Endodermal cell (in vitro differentiated cells): ENCODE results near the gene DNAH1. TPM values are rescaled to one million over a fixed set of nuclear protein-coding genes. Genes with fewer than 3 reads are reported as not detected.
A peak's percentile ranks its signal among the peaks of the same experiment; 100 is the strongest.

Experiments
- DNase-seq: peaks from one replicate; pipeline ENCODE4 v3.0.0-alpha.2; 2017
- H3K27ac ChIP-seq: 2 replicates; pipeline ENCODE4 v1.5.1; 2013; ENCODE audit warnings: mild to moderate bottlenecking, low read depth, low read length, moderate library complexity
- H3K27me3 ChIP-seq: 2 replicates; pipeline ENCODE4 v1.6.1; 2013; ENCODE audit warnings: mild to moderate bottlenecking, low read length, moderate library complexity; ENCODE audit not compliant: insufficient read depth, control insufficient read depth, poor library complexity, severe bottlenecking
- H3K36me3 ChIP-seq: 2 replicates; pipeline ENCODE4 v1.7.0; 2013; ENCODE audit warnings: mild to moderate bottlenecking, low read length, moderate library complexity; ENCODE audit not compliant: control insufficient read depth, insufficient read depth
- H3K4me1 ChIP-seq: one replicate; pipeline ENCODE4 v1.7.0; 2013; ENCODE audit warnings: low read length; ENCODE audit not compliant: control insufficient read depth, insufficient read depth
- H3K4me3 ChIP-seq: 2 replicates; pipeline ENCODE4 v1.5.1; 2013; ENCODE audit warnings: mild to moderate bottlenecking, low read length, moderate library complexity
- H3K9ac ChIP-seq: 2 replicates; pipeline ENCODE4 v1.6.1; 2013; ENCODE audit warnings: mild to moderate bottlenecking, low read length, moderate library complexity; ENCODE audit not compliant: poor library complexity, severe bottlenecking; ENCODE audit errors: extremely low read depth
- H3K9me3 ChIP-seq: 2 replicates; pipeline ENCODE4 v1.6.1; 2013; ENCODE audit warnings: mild to moderate bottlenecking, low read length, moderate library complexity; ENCODE audit not compliant: control insufficient read depth
- H3K27ac Mint-ChIP-seq: 2 replicates; pipeline ENCODE4 v1.8.0; 2020; ENCODE audit warnings: mixed read lengths
- H3K27me3 Mint-ChIP-seq: 2 replicates; pipeline ENCODE4 v1.8.0; 2021; ENCODE audit warnings: mild to moderate bottlenecking, mixed read lengths; ENCODE audit not compliant: insufficient read depth
- H3K36me3 Mint-ChIP-seq: 2 replicates; pipeline ENCODE4 v1.8.0; 2020; ENCODE audit warnings: low read depth, mixed read lengths
- H3K4me1 Mint-ChIP-seq: 2 replicates; pipeline ENCODE4 v1.8.0; 2020; ENCODE audit warnings: mixed read lengths
- H3K4me3 Mint-ChIP-seq: 2 replicates; pipeline ENCODE4 v1.8.0; 2020; ENCODE audit warnings: mild to moderate bottlenecking, moderate library complexity, mixed read lengths
- H3K9me3 Mint-ChIP-seq: 2 replicates; pipeline ENCODE4 v1.8.0; 2020; ENCODE audit warnings: mild to moderate bottlenecking, mixed read lengths
- WGBS, 2 experiments: methylation state at CpG; one replicate each; pipeline versions ENCODE4 v1.1.5 to v1.1.7; 2013; ENCODE audit warnings: missing lambda C conversion rate in 2 of 2, mixed read lengths in 1 of 2; ENCODE audit not compliant: insufficient coverage in 1 of 2, insufficient read length in 1 of 2; 5-methylcytosine and 5-hydroxymethylcytosine counted together
- total RNA-seq, 2 donors: library from RNA; stranded (reverse); fragmentation: NEBNext Ultra II Directional in 1 of 2; extraction: Animal tissue kit (Norgen Biotek cat#: 25700) in 1 of 2; gene quantifications; 2 replicates in 1 of 2; 3 replicates in 1 of 2; pipeline ENCODE4 v1.2.1, GENCODE V29; 2021
- TF ChIP-seq, protein P1 (sequence below): fragments of 200-600 bp; sonication (generic); conservative IDR thresholded peaks from 2 replicates; pipeline ENCODE4 v1.5.0; 2021; ENCODE audit warnings: antibody characterized with exemption, mild to moderate bottlenecking

DNAH1 gene
- total RNA-seq, 2 donors from 2014 or later = 4.9 to 5.5 TPM

DNA sequence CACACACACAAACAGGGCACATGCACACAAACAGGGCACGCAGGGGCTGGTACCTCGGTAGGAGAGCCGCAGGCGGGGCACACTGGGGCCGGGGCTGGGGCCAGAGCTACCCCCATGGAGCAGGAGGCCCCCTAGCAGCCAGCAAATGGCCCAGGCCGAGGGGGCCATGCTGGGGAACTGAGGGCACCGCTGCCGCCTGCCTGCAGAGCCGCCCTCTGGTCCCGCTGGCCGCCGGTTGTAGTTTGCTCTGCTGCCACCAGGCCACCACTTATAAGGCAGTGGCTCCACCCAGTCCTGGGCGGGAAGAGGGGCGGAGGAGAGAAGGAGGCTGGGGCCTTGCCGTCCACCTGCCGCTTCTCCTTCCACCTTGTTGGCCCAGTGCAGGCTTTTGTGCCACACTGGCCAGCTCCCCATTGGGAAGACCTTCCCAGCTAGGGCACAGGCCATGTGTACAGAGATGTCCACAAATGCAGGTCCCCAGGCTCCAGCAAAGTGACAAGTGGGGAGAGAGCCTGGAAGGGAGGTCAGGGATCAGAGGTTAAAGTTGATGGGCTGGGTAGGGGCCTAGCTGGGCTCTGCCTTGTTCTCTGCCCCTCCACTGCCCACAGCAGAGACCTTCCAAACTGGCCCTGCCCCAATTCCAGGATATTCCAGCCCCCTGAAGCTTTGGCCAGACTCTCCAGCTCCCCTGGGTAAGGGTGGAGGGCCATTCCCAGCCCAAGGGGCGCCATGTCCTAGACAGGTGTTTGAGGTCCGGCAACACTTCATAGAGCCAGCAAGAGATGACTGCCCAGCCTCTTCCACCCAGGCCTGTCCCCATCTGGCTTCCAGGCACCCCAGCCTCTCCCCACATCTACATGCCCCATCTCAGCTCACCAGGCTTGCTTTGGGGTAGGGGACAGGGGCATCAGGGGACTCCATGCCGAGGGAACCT, 129.0 kb downstream of the DNAH1 start, which contains the start of gene SEMA3G:
SEMA3G (minus strand) TSS at position 244 of the 934 bp plus-strand sequence; CDS start at position 168, 76 bp downstream.
- no peaks in the 10 kb centered on the region for H3K9me3 Mint-ChIP-seq
- peaks cover 2% of the 10 kb centered on the region for H3K4me1 ChIP-seq
- no peaks in the 10 kb centered on the region for H3K9me3 ChIP-seq
- no peaks in the 10 kb centered on the region for H3K27me3 ChIP-seq
- no peak within 1 kb of the TSS for H3K27ac Mint-ChIP-seq
- peaks cover 5% of the 10 kb centered on the region for H3K4me1 Mint-ChIP-seq
- H3K27ac ChIP-seq = no peak within 1 kb of the TSS
- H3K36me3 ChIP-seq = no peaks in the 10 kb centered on the region
- no peak within 1 kb of the TSS for H3K9ac ChIP-seq
- no peak within 1 kb of the TSS for H3K4me3 ChIP-seq
- H3K4me3 Mint-ChIP-seq = peak within 1 kb of the TSS; percentile 46
- 44% methylated on average over 7 to 19 of the region's 19 CpGs for WGBS, 2 experiments
- peak; percentile 96 for DNase-seq
- no peaks in the 10 kb centered on the region for H3K36me3 Mint-ChIP-seq
- TF ChIP-seq, protein P1, sequence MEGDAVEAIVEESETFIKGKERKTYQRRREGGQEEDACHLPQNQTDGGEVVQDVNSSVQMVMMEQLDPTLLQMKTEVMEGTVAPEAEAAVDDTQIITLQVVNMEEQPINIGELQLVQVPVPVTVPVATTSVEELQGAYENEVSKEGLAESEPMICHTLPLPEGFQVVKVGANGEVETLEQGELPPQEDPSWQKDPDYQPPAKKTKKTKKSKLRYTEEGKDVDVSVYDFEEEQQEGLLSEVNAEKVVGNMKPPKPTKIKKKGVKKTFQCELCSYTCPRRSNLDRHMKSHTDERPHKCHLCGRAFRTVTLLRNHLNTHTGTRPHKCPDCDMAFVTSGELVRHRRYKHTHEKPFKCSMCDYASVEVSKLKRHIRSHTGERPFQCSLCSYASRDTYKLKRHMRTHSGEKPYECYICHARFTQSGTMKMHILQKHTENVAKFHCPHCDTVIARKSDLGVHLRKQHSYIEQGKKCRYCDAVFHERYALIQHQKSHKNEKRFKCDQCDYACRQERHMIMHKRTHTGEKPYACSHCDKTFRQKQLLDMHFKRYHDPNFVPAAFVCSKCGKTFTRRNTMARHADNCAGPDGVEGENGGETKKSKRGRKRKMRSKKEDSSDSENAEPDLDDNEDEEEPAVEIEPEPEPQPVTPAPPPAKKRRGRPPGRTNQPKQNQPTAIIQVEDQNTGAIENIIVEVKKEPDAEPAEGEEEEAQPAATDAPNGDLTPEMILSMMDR = peak; percentile 80
- H3K27me3 Mint-ChIP-seq = no peaks in the 10 kb centered on the region

DNA sequence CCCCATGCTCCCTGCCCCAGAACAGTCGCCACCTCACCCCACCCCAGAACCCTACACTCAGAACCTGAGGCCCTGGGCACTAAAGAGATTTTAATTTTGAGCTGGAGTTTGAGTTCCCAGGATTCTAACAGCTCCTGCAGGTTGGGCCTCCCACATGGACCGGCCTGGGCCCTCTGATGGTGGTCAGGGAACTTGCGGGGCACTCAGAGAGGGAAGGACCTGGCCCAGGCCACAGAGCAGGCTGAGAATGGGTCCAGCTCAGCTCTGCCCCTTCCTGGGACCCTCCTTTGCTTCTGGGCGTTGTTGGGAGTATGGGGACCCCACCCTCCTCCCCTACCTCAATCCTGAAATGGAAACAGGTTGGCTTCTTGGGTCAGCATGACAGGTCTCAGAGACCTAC, 129.9 kb downstream of the DNAH1 start:
- H3K4me3 Mint-ChIP-seq = no peak overlapping the region
- H3K27me3 Mint-ChIP-seq = no peaks in the 10 kb centered on the region
- H3K36me3 Mint-ChIP-seq = no peaks in the 10 kb centered on the region
- Histone ChIP-seq H3K27me3 (no peaks in the 10 kb centered on the region), H3K9ac (no peak overlapping the region), H3K4me1 (peaks cover 2% of the 10 kb centered on the region), H3K4me3 (no peak overlapping the region), H3K27ac (no peak overlapping the region), H3K9me3 (no peaks in the 10 kb centered on the region), H3K36me3 (peaks cover 6% of the 10 kb centered on the region)
- H3K9me3 Mint-ChIP-seq = no peaks in the 10 kb centered on the region
- no peak overlapping the region for H3K27ac Mint-ChIP-seq
- peaks cover 5% of the 10 kb centered on the region for H3K4me1 Mint-ChIP-seq
- peak; percentile 59 for DNase-seq
- TF ChIP-seq, protein P1 = peak; percentile 22
- WGBS, 2 experiments = 80 to 89% methylated on average over 1 to 4 of the region's 4 CpGs

DNA sequence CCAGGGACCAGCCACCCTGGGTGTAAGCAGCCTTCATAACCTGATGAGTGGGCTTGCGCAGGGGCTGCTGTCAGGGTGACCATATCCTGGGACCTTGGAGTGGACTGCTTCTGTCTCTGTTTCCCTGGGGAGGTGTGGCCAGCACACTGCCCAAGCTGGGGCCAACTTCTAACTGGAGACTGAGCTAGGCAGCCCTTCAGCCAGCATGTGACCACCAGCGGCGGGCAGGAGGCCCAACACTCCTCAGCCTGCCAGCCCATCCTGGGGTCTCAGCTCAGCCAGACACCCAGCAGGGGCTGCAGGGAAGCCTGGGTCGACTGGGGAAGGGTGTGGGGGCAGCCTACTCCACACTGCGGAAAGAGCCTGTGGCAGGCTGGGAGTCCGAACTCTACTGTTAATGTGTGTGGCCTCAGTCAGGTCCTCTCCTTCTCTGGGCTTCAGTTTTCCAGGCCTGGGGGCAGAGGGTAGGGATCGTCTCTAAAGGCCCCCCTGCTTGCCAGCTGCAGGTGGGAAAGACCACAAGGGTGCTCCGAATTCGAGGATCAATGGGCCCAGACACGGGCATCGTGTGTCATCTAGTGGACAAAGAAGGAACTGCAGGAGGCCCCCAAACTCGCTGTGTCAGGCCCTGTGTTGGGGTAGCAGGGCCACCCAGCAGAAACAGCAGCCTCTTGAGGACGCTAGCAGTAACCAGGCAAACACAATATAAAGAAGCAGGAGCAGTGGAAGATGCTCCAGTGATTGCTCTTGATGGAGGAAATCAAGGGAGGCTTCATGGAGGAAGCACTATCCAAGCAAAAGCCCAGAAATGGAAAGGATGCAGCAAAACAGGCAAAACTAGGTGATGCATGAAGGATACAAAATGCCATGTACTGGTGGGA, 130.8 kb downstream of the DNAH1 start:
- Histone ChIP-seq H3K9ac (no peak overlapping the region), H3K4me3 (no peak overlapping the region), H3K4me1 (peaks cover 4% of the 10 kb centered on the region), H3K27ac (no peak overlapping the region), H3K27me3 (no peaks in the 10 kb centered on the region), H3K9me3 (no peaks in the 10 kb centered on the region), H3K36me3 (peaks cover 11% of the 10 kb centered on the region)
- Mint-ChIP-seq H3K4me1 (peaks cover 5% of the 10 kb centered on the region), H3K27me3 (no peaks in the 10 kb centered on the region), H3K27ac (no peak overlapping the region), H3K9me3 (no peaks in the 10 kb centered on the region), H3K36me3 (no peaks in the 10 kb centered on the region), H3K4me3 (no peak overlapping the region)
- peak; percentile 95 for DNase-seq
- 38 to 42% methylated on average over 10 to 13 of the region's 13 CpGs for WGBS, 2 experiments
- TF ChIP-seq, protein P1 = peak; percentile 99
